Activated T-helper 1 cell treated with Interleukin-2 at 50 U/mL for 16 hours (primary cell): Measurements from ENCODE around the gene MME.

Experiments
- DNase-seq: peaks from one replicate; pipeline ENCODE4 v3.0.0-alpha.2; 2020; ENCODE audit warnings: low read depth

Gene MME

DNA sequence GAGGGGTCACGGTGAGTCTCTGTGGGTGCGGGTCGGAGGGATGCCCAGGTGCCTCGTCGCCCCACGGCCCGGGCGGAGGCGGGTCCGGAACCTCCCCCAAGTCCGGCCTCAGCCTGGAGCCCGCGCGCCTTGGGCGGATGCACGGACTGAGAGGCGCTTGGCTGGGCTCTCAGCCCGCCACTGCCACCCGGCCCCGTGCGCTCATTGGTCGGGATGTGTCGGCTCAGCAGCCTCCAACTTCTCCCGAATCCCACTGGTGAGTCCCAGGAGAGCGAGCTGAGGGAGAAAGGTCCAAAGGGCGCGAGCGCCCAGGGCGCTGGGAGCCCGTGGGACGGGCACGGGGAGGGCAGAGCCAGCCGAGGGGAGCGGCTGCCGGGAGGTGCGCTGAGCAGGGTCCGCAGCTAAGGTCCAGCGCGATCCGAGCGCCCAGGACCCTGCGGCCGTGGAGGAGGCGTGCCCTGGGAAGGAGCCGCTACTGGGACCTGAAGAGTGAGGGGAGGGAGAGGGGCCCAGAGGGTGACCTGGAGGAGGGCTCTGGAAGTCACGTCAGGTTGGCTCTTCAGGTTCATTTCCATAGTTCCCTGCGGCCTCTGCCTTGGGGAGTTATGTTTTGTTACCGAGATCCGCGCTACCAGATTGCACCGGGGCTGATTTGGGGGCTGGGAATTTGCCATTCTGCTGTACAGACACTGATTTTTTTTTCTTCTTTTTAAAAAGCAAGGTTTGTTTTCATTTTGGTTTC lies at the start of gene MME:
TSS of gene MME (plus strand) at position 574 of the 742 bp plus-strand sequence. CDS start 3,849 bp downstream, outside the sequence.
- no peak for DNase-seq

DNA sequence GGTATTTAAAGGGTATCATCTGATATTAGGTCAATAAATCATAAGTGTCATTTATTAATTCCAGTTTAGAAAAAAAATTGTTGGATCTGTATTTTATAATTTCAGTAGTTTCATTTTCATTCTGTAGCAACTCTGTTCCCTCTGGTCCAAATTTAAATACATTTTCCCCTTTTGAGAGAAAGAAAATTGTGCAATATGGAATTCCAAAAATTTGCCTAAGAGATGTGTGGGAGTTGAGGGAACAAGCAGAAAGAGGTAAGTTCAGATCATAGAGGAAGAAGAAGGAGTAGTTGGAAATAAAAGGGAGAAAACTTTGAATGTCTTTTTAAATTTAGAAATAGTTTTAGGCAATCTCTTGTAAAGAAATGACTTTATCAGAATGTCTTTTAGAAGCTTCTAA lies 48.9 kb upstream of the MME start:
- DNase-seq: no peak

DNA sequence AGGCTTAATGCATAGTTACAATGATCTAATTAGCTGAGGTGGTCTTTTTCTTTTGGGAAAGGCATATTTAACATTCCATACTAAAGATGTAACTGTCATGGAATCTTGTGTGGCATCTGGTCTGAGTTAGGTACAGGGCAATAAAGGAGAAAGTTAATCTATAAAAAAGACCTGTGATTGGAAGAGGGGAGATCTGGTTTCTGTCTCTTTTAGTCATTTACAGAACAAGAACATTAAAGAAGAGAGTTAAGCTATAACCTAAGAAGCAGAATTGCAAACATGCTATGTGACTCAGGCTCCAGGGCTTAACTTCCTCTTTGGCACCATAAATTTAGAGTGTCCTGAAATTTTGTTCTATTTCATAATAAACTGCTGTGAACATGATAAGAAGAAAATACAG lies 47.2 kb upstream of the MME start:
- DNase-seq: no peak

DNA sequence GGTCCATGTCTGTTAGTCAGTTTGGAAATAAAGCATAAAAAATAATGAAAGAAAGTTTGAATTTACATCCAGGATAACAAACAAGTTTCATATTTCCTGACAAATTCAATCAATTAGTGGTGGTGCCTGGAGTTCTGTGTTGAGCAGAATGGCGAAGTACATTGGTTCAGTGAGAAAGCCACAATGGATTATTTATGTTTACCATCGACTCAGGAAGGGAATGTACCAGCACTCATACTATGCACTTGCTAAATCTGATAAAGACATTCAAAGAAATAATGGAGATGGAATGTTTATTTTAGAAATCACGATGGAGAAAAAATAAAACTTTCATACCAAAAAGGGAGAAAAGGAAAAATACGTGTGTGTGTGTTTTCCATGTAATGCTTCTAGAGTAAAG lies 45.3 kb upstream of the MME start:
- DNase-seq: no peak

DNA sequence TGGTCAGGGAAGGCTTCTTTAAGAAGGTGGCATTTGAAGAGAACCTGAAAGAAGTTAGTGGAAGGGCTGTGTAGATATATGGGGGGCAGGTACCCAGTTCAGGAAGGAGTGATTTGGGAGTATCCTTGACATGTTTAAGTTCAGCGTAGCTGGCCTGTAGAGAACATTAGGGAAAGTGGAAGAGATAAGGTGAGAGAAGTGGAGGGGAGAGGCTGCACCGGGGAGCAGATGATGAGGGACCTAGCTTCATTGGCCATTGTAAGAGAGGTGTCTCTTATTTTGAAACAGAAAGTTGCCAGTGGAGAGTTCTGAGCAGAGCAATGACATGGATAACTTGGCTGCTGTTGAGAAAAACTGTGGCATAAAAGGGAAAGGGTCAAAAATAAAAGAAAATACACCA lies 44.6 kb upstream of the MME start:
- DNase-seq: no peak

DNA sequence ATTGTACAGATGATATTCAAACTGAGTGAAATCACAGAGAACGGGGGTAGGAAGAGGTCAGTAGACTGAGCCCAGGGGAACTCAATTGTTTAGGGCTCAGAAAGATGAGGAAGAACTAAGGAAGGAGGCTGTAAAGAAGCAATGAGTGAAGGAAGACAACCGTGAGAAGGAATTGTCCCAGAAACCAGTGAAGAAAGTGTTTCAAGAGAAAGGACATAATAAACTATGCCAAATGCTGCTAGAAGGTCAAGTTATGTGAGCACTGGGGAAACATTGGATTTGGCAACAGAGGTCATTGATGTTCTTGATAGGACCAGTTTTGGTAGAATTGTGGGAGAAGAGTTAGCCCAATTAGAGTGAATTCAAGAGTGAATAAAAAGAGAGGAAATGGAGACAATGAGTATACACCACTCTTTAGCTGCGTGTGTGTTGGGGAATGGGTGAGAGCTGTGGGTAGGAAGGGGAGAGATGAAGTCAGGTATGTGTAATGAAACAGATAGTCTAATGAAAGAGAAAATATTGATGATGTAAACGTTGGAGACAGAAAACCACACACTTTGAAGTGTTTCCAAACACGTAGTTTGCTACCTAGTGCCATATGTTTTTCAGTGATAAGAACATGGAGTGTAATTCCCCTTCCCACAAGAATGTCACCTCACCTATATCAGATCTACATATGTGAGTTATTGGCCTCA lies 42.5 kb upstream of the MME start:
- DNase-seq: no peak

DNA sequence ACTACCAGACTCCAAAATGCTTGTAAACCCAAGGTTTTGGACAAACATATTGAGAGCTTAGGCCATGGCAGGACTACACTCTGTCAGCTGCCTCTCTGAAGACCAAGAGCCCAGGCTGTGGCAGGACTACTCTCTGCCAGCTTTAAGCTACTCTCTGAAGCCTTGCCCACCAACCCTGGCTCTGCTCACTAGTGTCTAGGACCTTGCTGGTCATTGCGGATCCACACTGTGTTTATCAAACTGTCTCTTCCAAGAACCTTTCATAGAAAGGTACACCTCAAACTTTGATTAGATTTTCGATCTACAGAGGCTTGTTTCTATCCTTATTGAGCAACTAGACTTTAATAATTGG lies 41.9 kb upstream of the MME start:
- DNase-seq: no peak

DNA sequence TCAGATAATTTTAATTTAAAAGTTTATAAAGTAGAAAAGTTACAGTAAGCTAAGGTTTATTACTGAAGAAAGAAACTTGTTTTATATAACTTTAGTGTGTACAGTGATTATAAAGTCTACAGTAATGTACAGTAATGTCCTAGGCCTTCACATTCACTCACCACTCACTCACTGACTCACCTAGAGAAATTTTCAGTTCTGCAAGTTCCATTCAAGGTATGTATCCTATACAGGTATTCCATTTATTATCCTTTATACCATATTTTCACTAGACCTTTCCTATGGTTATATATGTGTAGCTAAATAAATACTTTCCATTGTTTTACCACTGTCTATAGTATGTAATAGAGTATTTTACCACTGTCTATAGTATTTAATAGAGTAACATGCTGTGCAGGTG lies 33.2 kb upstream of the MME start:
- DNase-seq: no peak

DNA sequence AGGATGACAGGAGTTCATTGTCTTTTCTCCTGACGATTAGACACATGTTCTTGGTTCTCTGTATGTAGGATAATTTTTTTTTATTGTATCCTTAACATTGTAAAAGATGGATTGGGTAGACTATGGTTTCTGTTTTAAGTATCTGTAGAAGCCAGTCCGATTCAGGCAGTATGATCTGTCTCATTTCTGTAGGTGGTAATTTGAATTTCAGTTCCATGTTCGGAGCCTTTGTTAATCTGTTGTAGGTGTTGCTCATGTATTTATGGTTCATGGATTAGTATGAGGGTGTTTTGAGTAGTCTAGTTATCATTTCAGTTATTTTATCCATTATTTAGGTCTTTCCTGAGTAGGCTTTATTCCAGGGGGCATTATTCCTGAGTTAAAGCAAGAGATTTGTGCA lies 32.4 kb upstream of the MME start:
- no peak for DNase-seq

DNA sequence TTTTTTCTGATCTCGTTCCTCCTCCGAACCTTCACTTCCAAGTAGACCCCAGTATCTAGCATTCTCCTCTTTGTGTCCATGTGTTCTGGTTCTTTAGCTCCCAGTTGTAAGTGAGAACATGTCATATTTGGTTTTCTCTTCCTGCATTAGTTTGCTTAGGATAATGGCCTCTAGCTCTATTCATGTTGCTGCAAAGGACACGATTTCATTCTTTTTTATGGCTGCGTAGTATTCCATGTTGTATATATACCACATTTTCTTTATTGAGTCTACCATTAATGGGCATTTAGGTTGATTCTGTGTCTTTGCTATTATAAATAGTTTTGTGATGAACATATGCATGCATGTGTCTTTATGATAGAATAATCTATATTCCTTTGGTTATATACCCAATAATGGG lies 30.2 kb upstream of the MME start:
- DNase-seq: no peak

DNA sequence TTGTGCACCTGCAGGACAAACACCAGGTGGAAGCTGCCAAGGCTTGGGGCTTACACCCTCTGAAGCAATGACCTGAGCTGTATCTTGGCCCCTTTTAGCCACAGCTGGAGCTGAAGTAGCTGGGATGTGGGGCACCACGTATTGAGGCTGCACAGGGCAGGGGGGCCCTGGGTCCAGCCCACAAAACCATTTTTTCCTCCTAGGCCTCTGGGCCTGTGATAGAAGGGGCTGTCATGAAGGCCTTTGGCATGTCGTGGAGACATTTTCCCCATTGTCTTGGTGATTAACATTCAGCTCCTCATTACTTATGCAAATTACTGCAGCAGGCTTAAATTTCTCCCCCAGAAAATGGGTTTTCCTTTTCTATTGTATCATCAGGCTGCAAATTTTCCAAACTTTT lies 27.6 kb upstream of the MME start:
- DNase-seq: no peak

DNA sequence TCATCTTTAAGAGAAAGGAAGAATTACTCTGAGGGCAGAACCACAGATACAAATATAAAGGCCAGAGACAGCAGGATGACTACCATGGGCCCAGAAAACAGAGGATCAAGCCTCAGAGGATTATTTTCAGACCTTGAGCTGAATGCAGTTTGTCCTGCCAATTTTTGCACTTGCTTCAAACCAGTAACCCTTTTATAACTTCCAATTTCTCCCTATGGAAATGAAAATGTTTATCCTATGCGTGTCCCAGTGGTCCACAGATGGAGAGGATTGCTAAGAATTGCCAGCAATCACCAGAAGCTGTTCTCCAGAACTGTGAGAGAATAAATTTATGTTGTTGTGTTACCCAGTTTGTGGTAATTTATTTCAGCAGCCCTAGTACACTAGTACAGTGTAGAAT lies 26.4 kb upstream of the MME start:
- DNase-seq: no peak

DNA sequence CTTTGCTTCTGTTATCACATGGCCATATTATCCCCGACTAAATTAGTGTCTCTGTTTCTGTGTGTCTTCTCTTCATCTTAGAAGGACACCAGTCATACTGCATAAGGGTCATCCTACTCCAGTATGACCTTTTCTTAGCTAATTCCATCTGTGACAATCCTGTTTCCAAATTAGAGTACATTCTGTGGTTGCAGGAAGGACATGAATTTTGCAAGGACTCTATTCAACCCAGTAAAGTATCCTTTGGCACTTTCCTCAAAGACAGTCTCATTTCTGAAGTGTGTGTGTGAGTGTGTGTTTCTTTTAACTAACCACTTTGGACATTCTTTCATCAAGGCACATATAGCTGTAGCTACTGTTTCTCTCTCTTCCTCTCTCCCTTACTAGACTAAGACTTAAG lies 15.2 kb upstream of the MME start:
- no peak for DNase-seq

DNA sequence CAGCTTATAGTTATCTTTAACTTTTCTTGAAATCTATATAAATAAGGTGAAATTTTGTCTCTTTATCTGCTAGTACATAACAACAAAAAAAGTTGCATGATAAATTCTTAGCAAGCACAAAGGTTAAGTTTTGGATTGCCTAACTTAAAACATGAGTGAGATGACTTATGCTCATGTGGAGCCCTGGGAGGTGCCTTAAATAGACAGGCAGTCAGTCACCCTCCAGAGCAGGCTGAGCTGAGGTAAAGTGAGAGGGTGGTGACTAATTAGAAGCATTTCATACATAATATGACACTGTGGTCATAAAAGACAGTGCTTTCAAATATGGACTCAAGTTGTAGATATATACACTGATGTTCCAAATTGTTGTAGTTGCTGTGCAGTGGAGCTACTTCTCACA lies 14.6 kb upstream of the MME start:
- DNase-seq: no peak

DNA sequence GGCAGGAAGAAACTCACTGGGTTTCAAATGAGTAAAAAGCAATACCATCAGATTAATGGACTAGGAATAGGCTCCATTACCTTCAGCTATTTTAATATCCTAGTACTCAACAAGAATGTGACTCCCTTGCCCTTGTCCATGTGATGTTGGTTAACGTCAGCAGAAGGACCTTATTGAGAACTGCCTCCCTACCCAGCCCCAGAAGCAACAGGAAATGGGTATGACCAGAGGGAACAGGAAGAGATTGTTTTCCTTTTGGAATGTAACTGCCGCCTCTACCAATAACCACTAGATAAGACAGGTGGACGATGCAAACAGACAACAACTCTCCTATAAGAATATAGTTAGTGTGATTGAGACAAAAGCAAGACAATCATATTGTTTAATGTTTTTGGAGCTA lies 10.4 kb upstream of the MME start:
- no peak for DNase-seq

DNA sequence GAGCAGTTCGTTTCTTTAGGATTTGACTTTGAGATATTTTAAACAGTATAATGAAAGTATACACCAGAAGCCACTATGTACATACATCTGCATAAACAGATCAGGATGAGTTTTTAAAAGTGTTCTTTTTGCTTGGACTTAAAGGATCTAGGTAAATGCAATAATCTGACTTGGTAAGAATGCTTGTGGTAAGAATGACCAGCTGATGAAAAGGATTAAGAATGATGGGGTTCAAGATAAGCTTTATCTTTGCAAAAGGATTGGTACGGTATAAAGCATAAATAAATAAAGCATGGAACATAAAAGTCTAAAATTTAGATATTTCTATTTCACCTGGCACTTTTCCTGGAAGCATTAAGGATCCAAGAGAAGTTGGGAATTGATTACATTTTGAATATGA lies 9.8 kb upstream of the MME start:
- DNase-seq: no peak

DNA sequence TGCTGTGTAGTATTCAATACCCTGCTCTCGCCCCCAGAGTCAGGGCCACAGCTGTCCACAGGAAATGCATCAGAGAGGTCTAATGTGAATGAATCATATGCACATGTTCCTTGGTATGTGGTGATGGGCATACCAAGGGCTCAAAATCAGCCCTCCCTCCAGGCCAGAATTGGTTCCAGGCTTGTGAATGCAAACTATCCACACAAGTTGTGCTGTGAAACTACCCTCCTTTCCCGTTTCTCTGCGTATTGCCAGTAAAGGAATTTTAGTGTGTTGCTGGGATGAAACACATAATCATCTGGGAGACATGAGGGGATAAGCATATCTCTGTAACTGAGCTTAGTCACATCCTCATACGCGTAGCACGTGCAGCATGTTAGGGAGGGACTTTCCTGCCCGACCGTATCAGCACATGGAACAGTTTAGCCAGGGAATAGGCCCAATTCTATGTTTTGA lies 9.2 kb upstream of the MME start:
- DNase-seq: no peak

DNA sequence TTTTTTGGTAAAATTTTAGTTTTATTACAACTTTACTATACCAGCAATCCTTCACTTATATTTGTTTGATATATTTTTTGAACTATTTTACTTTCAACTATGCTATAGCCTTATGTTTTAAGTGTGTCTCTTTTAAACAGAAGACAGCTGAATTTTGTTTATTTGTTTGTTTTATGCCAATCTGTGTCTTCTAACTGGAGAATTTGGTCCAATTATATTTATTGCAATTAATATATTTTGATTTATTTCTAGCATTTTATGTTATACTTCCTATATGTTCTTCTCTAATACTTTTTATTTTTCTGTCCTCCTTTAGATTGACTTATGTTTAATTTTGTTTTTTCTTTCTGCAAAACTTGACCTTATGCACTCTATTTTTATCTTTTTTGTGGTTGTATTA lies 4.9 kb upstream of the MME start:
- DNase-seq: no peak

DNA sequence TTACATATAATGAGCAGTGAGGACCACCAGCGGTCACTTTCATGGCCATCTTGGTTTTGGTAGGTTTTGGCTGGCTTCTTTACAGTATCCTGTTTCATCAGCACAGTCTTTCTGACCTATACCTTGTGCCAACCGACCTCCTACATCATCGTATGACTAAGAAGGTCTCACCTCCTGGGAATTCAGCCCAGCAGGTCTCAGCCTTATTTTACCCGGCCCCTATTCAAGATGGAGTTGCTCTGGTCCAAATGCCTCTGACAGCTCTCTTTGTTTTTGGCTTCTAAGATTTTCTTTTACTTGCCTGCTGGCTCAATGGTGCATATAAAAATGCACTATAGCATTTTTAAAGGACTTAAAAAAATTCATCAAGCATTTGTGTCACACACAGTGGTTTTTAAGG lies 3.2 kb upstream of the MME start:
- no peak for DNase-seq

DNA sequence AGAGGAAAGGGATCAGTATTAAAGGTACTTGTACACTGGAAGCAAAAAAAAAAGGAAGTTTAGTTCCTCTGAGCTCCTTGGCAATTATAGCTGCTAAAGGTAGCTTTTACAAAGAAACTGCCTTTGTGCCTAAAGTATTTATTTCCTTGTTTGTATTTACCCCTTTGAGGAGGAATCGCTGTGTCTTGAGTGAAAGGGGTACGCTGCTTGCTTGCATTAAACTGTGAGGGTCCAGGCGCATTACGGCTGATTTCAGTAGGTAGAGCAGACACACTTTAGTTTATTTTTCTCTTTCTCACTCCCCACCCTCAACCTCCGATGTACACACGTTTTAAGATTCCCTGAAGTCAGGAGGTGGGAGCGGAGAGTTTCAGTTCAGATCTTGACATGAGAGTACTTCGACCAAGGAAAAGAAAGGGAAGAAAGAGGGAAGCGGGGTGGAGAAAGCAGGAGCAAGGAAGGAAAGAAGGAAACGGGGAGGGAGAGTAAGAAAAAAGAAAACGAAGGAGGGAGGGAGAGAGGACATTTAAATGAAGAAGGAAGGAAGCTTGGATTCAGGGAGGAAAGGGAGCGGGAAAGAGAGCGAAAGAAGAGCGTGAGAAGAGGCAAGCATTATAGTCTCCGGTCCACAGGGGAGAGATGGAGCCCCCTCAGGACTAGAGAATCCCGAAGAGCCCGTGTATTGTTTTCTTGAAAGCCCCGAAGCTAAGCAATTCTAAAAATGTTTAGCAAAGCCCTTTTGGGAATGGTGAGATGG lies 1.2 kb upstream of the MME start:
- no peak for DNase-seq

DNA sequence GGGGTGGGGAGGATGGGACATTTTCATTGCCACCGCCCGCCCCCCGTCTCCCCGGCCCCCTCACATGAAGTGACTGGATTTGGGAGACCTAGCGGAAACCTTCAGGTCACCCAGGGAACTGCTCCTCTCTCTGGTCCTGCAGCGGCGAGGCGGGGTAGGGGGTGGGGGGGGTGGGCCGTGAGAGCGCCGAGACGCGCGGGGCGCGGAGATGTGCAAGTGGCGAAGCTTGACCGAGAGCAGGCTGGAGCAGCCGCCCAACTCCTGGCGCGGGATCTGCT lies 712 bp upstream of the MME start:
- DNase-seq: no peak

DNA sequence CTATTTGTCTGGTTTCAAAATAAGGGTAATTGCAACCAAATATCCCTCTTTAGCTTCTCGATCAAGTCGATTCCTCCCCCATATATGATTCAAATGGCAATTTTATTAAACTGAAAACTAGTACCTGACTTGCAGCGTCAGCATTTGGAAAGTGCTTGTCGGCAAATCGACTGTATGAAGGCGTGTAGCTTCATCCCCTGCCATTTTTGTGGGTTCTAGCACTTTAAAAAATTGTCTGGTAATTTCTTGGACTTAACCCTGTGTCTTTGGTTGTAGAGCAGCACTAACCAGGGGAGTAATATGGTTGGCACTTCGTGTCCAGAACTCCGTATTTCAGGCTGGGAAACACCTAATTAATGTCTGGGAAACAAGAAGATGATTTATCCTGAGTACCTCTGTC lies 573 bp downstream of the MME start:
- DNase-seq: no peak

DNA sequence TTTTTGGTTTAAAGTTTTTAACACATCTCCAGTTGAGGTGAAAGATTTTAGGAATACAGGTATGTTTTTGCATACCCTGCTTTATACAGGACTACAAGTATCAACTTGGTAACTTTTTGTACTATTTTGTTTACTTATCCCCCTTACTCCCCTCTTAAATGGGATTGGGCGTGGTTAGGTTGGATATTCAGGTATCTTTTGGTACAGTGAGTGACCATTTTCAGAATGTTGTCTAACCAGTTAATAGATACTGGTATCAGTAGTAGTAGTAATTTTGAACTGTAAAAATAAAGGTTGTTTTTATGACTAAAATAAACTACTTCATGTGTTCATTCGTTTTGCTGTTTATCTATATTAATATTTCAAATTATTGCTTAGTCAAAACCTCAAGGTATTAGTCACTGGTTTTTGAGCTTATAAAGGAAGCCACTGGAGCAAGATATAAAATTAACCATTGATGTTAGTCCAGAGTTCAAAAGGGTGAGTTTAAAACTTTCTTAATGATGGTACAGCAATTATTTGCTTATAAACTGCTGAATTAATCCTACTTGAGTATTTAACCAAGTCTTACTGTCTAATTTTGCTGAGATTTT lies 3.3 kb downstream of the MME start:
- no peak for DNase-seq
